Activated CD4-positive, alpha-beta T cell treated with anti-CD3 and anti-CD28 coated beads, Interleukin-2, amount 50 U/mL, for 16 hours (primary cell): ENCODE results near the gene PATJ.
"Not testable (repeated sequence)": the region's sequence is repeated elsewhere in the genome, so short reads cannot be mapped to it uniquely, and the experiment has no call there.

ENCODE experiments used
- DNase-seq: peaks from one replicate; pipeline ENCODE4 v3.0.0-alpha.2; 2020

Gene PATJ

GRCh38 chr1:62117018-62117750, 374.9 kb downstream of the PATJ start:
- no peak for DNase-seq

GRCh38 chr1:62126579-62127290, 384.5 kb downstream of the PATJ start:
- no peak for DNase-seq

- no peak for DNase-seq
These were observed 386.5 kb downstream of the PATJ start for GRCh38 chr1:62128745-62129144.

- DNase-seq = peak; percentile 64
These were observed 388.9 kb downstream of the PATJ start for GRCh38 chr1:62131093-62131725.

- DNase-seq = no peak
These were observed 395.7 kb downstream of the PATJ start for GRCh38 chr1:62138029-62138428.

- DNase-seq = no peak
These were observed 397.1 kb downstream of the PATJ start for GRCh38 chr1:62139410-62139809.

GRCh38 chr1:62140666-62141065, 398.4 kb downstream of the PATJ start:
- no peak for DNase-seq

- DNase-seq = no peak
These were observed 400.2 kb downstream of the PATJ start for GRCh38 chr1:62142496-62142895.

GRCh38 chr1:62144238-62144831, 402.1 kb downstream of the PATJ start:
- peak; percentile 50 for DNase-seq

GRCh38 chr1:62159940-62160348, 417.7 kb downstream of the PATJ start:
- DNase-seq = no peak

- no peak for DNase-seq
These were observed 419.4 kb downstream of the PATJ start for GRCh38 chr1:62161711-62162110.

- DNase-seq = not testable (repeated sequence)
These were observed 428.1 kb downstream of the PATJ start for GRCh38 chr1:62170380-62170779.

- peak; percentile 49 for DNase-seq
These were observed 433.4 kb downstream of the PATJ start for GRCh38 chr1:62175568-62176179.

- no peak for DNase-seq
These were observed 434.5 kb downstream of the PATJ start for GRCh38 chr1:62176597-62177312.

- DNase-seq = no peak
These were observed 435.3 kb downstream of the PATJ start for GRCh38 chr1:62177621-62178020.

- DNase-seq = no peak
These were observed 436.1 kb downstream of the PATJ start for GRCh38 chr1:62178372-62178771.

- DNase-seq = not testable (repeated sequence)
These were observed 437.8 kb downstream of the PATJ start for GRCh38 chr1:62180054-62180453.

- no peak for DNase-seq
These were observed 438.4 kb downstream of the PATJ start for GRCh38 chr1:62180639-62181038.

- DNase-seq = no peak
These were observed 439.3 kb downstream of the PATJ start for GRCh38 chr1:62181532-62181931.

GRCh38 chr1:62182157-62182556, 439.9 kb downstream of the PATJ start:
- not testable (repeated sequence) for DNase-seq

- DNase-seq = not testable (repeated sequence)
These were observed 441.1 kb downstream of the PATJ start for GRCh38 chr1:62183164-62184020.
